Embryonic facial prominence (tissue), 1 donor: ENCODE results near the gene SCFD2.

Source experiments
- DNase-seq: peaks from one replicate; pipeline ENCODE4 v3.0.0-alpha.2; 2016; ENCODE audit errors: extremely low spot score

Gene SCFD2

GRCh38 chr4:52987392-52988056, 378.3 kb downstream of the SCFD2 start:
- no peak for DNase-seq

- DNase-seq: no peak
These were observed 381.4 kb downstream of the SCFD2 start for GRCh38 chr4:52984462-52984881.

DNA sequence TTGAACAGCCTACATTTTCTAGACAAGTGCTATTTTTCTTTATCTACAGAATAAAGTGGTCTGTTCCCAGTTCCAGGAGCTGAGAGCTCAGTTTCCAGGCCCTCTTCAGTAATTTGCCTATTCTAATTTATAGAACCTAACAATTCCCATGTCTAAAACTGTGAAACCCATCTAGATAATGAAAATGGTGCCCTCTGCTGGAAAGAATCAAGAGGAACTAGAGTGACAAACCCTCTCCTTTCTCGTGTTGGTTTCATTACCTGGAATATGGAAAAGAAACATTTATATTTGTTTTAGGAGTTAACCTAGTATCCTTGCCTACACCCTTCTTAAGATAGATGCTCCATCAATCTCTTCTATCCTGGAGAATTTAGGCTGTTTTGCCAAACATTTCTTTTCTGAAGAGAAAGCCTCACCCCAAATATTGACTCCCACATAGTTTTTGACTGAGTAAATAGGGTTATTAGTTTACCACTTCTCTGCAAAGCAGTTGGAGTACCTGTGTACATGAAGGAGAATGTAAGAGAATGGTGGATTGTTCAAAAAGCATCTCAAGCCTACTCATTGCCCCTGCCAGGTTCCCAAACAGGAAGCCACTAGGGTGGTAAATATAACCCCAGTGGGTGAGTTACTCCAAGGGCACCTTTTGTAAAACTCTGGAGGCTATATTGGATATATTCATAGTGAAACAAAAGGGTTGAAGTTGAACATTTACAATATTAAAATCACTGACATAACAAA, 382.1 kb downstream of the SCFD2 start:
- no peak for DNase-seq

- DNase-seq: no peak
These were observed 382.9 kb downstream of the SCFD2 start for GRCh38 chr4:52982946-52983340.

GRCh38 chr4:52982255-52982945, 383.5 kb downstream of the SCFD2 start:
- peak; percentile 80 for DNase-seq

- DNase-seq: no peak
These were observed 385.9 kb downstream of the SCFD2 start for GRCh38 chr4:52979821-52980590.

DNA sequence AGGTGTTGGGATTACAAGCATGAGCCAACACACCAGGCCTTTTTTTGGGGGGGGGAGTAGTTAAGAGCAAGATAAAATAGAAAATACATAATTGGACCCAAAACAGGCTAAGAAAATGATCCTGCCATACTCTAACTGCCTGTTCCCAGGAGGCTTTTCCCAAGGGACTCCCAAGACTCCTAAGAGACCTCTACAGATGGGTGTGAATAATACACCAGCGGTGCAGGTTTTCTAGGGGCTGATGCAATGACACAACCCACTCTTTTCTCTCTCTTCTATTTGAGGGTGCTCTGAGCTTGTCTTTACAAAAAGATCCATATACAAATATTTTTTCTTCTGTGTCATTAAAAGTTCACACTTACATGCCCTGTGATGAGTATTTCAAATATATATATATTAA, 386.8 kb downstream of the SCFD2 start:
- DNase-seq: no peak

DNA sequence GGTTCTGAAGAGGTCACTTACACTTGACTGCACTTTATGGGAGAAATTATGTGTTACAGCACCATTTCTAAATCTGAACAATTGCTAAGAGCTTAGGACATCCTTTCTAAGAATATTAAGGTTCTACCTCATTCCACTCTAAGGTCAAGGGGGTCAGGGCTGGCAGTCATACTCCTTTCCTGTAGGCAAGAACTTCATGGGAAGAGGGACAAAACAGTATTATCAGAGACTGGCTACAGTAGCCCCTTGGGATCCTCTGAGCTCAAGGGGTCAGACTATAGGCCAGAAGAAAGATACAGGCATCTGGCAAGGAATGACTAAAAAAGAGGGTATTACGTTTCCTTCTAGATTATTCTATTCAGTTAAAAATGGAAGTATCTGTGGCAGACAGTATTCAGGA, 388.6 kb downstream of the SCFD2 start:
- DNase-seq: no peak

- no peak for DNase-seq
These were observed 389.2 kb downstream of the SCFD2 start for GRCh38 chr4:52976523-52977230.

- no peak for DNase-seq
These were observed 397.2 kb downstream of the SCFD2 start for GRCh38 chr4:52968691-52969090.

DNA sequence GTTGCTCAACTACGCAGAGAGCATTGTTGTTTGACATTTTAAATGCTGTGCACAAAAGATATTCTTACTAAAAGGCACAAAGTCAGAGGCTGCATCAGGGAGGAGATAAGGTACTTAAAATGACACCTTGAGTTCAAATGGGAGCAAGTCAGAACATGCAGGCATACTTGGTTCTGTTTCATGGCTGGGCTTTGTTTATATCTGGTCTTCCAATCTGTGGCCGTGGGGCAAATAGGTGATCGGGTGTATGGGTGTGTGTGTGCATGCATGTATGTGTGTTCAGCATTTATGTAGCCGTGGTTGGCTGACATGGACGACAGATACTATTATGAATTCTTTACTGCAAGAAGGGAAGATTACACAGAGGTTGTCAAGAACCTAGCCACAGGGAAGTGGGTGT, 397.6 kb downstream of the SCFD2 start:
- no peak for DNase-seq

DNA sequence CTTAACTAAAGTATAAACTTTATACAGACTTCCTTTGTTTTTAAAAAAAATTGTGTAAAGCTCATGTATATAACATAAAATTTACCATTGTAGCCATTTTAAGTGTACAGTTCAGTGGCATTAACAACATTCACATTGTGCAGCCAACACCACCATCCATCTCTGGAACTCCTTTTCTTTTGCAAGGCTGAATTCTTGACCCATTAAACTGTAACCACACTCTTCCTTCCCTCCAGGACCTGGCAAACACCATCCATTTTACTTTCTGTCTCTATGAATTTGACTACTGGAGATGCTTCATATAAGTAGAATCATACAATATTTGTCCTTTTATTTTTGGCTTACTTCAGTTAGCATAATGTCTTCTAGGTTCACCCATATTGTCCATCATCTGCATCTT, 399.1 kb downstream of the SCFD2 start:
- DNase-seq: no peak

- no peak for DNase-seq
These were observed 399.7 kb downstream of the SCFD2 start for GRCh38 chr4:52966172-52966571.

GRCh38 chr4:52964561-52965101, 401.2 kb downstream of the SCFD2 start:
- no peak for DNase-seq

- DNase-seq: no peak
These were observed 401.9 kb downstream of the SCFD2 start for GRCh38 chr4:52964011-52964410.

DNA sequence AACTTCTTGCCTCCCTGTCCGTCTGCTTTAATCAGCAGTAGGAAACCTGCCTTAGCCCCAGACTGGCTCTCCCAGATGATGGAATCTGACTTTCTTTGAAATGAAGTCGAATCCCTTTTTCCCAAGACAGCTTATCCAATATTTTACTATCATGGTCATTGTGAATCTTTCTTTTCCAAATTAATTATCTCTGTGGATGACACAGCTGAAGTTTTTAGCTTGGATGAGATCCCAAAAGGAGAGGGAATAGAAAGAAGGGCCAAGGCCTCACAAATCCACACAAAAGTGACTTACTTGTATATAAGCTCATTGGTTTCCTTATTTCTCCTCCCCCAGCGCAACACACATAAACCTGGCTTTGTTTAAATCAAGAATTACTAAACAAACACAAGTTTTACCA, 403.1 kb downstream of the SCFD2 start:
- DNase-seq: no peak

DNA sequence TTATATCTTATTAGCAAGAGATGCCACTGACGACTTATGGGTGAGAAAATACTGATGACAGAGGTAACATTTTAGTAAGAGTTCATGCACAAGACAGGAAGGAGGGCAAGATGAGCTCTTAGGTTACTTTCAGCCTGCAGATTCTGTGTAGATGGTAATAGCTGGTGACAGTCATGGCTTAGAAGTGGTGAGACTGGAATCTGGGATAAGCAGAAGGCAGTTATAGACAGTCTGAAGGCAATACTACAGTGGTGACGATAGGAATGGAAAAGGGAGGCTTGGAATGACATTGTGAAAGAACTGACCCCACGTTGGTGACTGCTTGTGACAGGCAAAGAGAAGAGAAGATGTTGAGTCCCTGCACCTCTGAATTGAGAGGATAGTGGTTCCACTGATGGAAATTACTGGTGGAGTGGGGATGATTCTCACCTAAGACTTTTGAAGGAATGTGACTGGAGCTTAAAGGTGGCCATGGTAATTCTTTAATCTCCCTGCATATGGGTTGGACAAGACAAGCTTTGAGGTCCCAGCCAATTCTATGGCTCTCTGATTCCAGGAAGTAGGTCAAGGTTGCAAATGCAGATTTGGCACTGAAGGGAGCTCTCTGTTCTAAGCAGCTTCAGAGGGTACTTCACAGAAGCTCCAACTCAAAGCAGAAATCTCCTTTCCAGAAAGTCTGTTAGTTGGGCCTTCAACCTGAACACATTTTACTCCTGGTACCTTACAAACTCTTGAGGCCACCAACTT, 404.0 kb downstream of the SCFD2 start:
- no peak for DNase-seq

GRCh38 chr4:52959541-52959940, 406.3 kb downstream of the SCFD2 start:
- peak; percentile 80 for DNase-seq

- no peak for DNase-seq
These were observed 407.8 kb downstream of the SCFD2 start for GRCh38 chr4:52957835-52958631.
